NCI-H82 (cell line): ENCODE data around the gene SAMD8.

ENCODE experiments used
- DNase-seq: peaks from one replicate; lab custom pipeline; 2025; lab: John Stamatoyannopoulos, UW

SAMD8 gene

GRCh38 chr10:75111365-75111906, at the start of gene SAMD8:
TSS of gene SAMD8 (plus strand) at chr10:75111656. CDS start at chr10:75150529, 38,873 bp downstream.
- no peak for DNase-seq

DNA sequence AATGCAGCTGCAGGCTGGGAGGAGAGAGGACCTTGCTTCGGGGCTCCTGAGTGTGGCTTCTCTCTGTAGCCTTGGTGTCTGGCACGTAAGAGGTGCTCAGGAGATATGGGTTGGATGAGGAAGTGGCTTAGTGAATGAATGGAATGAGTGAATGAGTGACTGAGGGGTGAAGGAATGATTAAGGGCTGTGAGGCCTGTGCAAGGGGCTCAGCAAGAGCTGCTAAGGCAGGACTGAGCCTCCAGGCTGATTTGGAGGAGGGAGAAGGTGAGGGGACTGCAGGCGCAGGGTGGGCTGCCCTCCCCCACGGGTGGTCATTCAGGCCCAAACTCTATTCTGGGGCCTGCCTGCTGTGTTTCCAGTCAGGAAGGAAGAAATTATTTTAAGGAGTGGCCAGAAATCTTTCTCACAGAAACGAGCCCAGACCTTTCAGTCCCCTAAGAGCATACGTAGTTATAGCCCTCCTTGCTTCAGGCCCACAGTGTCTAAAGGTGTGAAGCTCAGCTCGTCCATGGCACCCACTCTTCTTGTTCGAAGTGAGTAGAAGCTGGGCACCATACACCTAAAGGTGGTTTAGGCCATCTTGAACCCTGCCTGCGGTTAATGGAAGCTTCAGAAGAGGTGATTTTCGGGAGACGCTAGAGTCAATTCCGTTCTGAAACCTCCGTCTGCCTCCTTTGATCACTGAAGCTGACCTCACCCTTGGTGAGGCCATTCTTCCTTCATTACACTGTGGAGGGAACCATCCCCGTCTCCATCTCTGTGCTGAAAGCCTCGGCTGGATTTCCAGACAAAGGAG, 49.5 kb upstream of the SAMD8 start:
- DNase-seq = no peak

- peak; percentile 74 for DNase-seq
Measured at GRCh38 chr10:75062506-75063299, 48.8 kb upstream of the SAMD8 start.

DNA sequence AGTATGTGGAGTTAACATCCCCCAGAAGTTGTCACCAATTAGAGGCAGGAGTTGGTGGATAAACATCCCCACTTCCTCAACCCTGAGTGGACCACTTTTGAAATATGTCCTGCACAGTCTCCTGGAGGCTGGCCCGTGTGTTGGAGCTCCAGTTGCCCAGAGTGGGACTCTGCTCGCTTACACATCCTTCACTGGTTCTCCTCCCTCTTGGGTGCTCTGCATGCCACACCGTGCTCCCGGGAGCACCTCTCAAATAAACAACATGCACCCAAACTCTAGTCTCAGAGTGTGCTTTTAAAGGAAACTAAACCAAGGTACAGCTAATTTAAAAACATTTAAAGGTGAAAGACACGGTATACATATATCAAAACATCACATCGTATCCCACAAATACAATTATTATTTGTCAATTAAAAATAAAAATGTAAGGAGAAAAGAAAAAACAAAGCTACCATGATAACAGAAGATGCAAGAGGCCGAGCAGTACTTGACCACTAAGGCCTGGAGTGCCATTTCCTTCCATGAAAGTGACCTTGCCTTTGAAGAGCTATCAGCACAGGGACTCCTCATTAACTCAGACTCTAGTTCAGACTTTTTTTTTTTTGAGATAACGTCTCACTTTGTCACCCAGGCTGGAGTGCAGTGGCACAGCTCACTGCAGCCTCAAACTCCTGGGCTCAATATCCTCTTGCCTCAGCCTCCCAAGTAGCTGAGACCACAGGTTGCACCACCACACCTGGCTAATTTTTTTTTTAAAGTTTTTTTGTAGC, 47.8 kb upstream of the SAMD8 start:
- DNase-seq = no peak

DNA sequence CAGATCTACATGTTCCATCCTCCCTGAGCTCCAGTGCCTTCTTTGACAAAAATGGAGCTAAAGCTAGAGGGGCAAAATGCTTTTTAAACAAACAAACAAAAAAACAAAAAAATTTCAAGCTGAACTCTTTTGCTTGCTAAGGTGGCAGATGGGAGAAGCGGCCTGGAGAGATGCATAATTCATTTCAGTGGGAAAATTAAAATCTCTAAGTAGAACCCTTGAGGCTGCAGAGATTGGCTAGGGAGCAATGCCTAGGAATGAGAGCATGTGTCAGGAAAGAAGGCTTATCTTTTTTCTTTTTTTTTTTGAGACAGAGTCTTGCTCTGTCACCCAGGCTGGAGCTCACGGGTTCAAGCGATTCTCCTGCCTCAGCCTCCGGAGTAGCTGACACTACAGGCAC, 46.4 kb upstream of the SAMD8 start:
- no peak for DNase-seq

DNA sequence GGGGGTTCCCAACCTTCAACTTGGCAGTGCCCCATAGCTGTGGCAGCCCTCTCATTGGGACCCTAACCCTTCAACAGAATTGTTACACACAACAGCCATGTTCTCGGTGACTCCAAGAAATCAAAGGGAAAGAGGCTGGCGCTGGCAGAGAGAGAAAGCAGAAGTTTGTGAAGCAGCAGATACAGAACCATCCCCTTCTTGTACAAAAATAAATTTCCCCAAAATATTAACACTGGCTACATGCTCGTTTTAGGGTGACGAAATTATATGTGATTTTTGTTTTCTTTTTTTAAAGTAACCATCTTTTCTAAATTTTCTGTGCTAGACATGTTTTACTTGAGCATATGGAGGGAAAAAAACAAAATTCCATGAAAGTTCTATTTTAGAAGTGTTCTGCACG, 45.2 kb upstream of the SAMD8 start:
- DNase-seq = no peak

DNA sequence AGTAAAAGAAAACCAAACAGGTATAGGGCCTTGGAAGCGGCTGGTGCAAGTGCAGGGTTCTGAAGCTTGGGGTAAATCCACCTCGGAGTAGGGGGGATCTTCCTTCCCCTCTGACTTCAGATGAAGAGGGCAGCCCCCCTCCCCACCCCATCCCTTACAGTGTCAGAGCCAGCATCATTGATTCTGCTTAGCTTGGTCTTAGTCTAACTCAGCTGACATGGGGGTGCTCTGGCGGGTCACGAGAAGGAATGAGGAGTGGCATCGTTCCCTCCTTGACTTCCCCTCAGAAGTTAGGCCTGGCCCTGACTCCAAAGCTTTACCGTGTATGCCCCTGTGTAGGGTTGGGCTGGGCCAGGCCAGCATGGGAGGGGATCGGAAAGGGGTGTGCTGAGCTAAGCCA, 44.2 kb upstream of the SAMD8 start:
- DNase-seq = no peak

DNA sequence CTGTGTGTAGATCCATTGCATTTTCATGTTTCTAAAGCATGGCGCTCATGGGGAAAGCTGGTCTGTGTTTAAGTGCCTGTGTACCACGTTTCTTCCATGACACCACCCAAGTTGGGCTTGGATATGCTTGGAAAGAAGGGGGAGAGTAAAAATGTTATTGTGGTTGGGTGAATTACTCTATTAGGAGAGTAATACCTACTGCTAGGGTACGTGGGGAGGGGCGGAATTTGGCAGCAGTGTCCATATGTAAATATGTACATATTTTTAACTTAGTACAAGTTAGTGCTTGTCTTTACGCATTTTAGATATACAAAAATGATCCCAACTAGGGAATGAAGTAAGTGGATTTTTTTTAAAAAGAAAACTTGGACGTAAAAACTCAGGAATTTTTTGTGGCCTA, 42.9 kb upstream of the SAMD8 start:
- DNase-seq = no peak

DNA sequence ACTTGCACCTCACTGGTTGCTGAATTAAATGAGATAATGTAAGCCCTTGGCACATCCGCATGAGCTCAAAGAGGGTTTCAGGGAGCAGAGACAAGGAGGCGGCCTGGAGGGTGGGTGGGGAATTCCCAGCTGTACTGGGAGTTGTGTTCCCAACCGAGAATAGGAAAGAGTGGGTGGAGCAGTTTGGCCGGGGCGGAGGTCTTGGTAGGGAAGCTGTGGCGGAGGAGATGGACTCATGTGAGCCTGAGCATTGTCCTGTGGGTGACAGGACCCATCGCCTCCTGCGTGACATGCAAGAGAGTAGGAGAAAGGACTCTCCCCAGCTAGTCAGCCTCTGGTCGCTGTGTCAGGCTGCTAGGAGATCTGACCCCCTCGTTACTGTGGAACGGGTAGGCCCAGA, 41.0 kb upstream of the SAMD8 start:
- no peak for DNase-seq

- DNase-seq = peak; percentile 73
Measured at GRCh38 chr10:75070961-75071428, 40.5 kb upstream of the SAMD8 start.

DNA sequence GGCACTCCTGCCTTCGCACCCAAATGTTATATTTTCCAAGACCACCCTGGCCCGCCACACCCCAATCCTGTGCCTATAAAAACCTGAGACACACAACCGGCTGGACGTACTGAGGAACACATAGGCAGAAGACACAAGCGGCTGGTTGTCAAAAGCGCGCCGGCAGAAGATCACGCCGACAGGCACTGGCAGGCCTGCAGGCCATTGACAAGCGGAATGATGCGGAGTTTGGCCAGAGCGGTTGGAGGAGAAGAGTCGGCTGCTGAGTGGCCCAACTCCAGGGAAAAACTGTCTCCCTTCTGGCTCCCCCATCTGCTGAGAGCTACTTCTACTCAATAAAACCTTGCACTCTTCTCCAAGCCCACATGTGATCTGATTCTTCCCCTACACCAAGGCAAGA, 39.7 kb upstream of the SAMD8 start:
- DNase-seq = no peak

GRCh38 chr10:75072727-75073126, 38.7 kb upstream of the SAMD8 start:
- DNase-seq = no peak

GRCh38 chr10:75073442-75073841, 38.0 kb upstream of the SAMD8 start:
- DNase-seq = no peak

GRCh38 chr10:75074711-75075445, 36.6 kb upstream of the SAMD8 start:
- DNase-seq = no peak

DNA sequence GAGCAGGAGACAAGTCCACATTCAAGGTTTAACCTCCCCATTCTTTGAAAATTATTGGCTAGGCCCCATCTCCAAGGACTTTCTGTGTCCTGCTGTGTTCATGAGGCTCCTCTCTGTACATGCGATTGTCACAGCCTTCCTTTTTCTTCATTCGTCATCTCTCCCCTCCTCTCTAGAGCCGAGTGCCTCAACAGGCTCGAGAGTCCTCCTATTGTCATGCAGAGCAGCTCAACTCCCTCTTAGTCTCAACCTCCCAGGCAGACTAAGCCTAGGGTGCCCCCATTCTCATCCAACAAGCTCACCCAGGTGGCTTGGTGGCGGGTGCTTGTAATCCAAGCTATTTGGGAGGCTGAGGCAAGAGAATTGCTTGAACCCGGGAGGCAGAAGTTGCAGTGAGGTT, 35.1 kb upstream of the SAMD8 start:
- DNase-seq = no peak

- no peak for DNase-seq
Measured at GRCh38 chr10:75079436-75080083, 31.9 kb upstream of the SAMD8 start.

DNA sequence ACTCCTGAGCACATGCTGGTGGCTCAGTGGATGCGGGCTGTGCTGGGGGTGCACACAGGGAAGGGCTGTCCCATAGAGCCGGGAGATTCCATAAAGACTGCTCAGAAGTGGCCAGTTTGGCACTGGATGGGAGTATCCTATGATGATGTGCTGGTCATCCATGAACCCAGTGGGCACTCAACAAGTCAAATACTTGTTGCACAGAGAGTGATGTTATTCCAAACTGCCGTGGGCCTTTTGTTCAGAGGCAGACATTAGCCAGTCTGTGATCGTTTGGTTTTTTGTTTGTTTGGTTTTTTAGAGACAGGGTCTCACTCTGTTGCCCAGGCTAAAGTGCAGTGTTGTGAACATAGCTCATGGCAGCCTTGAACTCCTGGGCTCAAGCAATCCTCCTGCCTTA, 30.9 kb upstream of the SAMD8 start:
- no peak for DNase-seq

DNA sequence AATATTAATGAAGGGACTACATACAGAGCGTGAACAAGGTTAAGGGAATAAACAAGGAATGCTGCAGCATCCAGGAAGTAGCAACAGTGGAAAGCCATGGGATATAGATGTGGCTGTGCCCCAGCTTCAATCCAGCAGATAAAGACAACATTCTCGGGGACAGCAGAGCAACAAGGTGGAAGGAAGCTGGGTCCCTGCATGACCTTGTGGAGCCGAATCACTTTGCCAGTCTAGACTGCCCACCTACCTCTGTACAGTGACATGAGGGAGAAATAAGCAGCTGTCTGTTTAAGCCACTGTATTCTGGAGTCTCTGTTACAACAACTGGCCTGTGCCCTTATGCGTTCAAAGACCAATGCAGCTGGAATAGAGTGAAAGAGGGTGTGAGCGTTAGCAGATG, 30.1 kb upstream of the SAMD8 start:
- no peak for DNase-seq

DNA sequence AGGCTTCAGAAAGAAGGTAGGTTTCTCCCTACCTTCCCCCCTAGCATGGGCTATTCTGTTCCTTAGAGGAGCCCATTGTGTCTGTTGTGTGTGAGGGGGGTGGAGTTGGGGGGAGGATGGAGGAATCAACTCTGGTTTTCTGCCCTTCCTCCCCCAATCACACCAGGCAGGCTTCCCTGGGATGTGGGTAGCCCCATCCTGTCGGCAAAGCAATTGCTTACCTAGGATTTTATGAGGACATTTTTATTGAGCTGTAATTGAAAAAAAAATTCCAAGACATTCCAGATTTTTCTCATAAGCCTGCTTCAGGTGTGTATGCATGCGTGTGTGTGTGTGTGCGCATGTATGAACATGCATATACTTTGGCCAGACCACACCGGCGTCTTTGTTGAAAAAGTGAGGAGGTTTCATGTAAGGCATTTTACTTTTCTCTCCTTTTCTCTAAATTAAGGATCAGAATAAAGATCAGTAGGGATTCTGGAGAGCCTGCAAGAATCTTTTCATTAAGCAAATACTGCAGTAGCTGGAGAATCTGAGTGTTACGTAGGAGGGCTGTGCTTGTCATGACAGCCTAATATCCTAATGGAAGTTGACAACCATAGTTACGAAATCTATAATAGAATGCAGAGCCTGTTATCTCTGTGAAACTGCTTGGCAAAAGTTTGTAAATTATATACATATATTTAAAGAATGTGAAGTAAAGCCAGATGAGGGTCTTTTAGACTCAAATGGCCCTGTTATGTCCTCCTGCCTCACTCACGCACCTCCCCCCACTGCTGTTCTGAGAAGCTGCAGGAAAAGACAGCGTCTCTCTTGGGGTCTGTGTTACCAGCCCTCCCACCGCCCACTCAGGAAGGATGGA, 27.3 kb upstream of the SAMD8 start:
- DNase-seq = no peak

DNA sequence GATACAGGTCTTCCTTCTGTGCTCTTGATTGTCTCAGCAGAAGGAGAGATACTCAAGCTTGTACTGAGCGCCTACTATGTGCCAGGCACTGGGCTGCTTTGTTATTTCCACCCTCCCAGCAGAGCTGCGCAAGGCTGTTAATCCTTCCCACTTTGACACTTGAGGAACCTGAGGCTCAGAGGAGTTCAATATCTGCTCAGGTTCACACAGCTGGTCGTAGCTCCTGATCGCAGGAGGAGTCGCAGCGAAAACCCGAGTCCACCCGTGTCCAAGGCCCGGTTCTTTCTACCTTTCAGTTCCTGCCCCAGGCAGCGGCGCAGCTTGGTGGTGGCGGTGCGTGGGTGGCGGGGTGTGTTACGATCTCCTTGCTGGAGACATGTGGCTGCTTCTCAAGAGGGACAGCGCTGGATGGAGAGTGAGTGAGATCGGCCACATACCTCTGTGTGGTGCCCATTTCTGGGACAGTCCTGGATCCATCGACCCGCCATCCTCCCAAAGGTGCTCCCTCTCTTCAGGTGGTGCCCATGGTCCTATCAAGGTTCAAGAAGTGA, 26.5 kb upstream of the SAMD8 start:
- no peak for DNase-seq
